Heart right ventricle (tissue), 16 donors: ENCODE data around the gene CRADD. TPM values are rescaled to one million over a fixed set of nuclear protein-coding genes. Genes with fewer than 3 reads are reported as not detected.

Experiments
- ATAC-seq, 8 donors: fragments of 200-7000 bp; cut with Tn5 transposase; one replicate each; pipeline ENCODE4 v1.9.1; 2020; ENCODE audit warnings: mild to moderate bottlenecking in 8 of 8, moderate library complexity in 8 of 8, moderate number of reproducible peaks in 1 of 8
- DNase-seq, 2 donors: peaks; one replicate each; pipeline ENCODE4 v3.0.0-alpha.2; 2020
- H3K27ac ChIP-seq, 10 donors: fragments of 200-600 bp; sonication (generic) in 2 of 10; one replicate each; pipeline versions ENCODE4 v1.5.0 to v1.8.0; 2020 to 2022; ENCODE audit warnings: mild to moderate bottlenecking in 3 of 10
- H3K27me3 ChIP-seq, 7 donors: fragments of 200-600 bp; one replicate each; pipeline ENCODE4 v1.8.0; 2021 to 2022; ENCODE audit warnings: mild to moderate bottlenecking in 2 of 7
- H3K36me3 ChIP-seq, 9 donors: fragments of 200-600 bp; sonication (generic) in 1 of 9; one replicate each; pipeline versions ENCODE4 v1.5.0 to v1.8.0; 2020 to 2022; ENCODE audit warnings: mild to moderate bottlenecking in 2 of 9
- H3K4me1 ChIP-seq, 9 donors: fragments of 200-600 bp; sonication (generic) in 1 of 9; one replicate each; pipeline versions ENCODE4 v1.5.0 to v1.8.0; 2020 to 2022; ENCODE audit warnings: mild to moderate bottlenecking in 4 of 9
- H3K4me3 ChIP-seq, 10 donors: fragments of 200-600 bp; sonication (generic) in 2 of 10; one replicate each; pipeline versions ENCODE4 v1.5.0 to v1.8.0; 2020 to 2022; ENCODE audit warnings: mild to moderate bottlenecking in 7 of 10, moderate library complexity in 2 of 10
- H3K9me3 ChIP-seq, 11 donors: fragments of 200-600 bp in 10 of 11; sonication (generic) in 2 of 11; one replicate each; pipeline versions ENCODE4 v1.5.0 to v1.8.0; 2013 to 2022; ENCODE audit warnings: mild to moderate bottlenecking in 2 of 11, control low read depth in 1 of 11, moderate library complexity in 1 of 11
- WGBS, 2 donors: extraction: QIAGEN DNeasy Blood & Tissue Kit; methylation state at CpG; one replicate each; pipeline ENCODE4 v1.1.7; 2013; ENCODE audit warnings: inconsistent platforms in 1 of 2; 5-methylcytosine and 5-hydroxymethylcytosine counted together
- intact Hi-C, 10 donors: fragments of 100-400 bp; cut with DNase I; formaldehyde crosslinking; loops; one replicate each; pipeline versions ENCODE4 v1.11.1 to v1.14.2; 2022
- polyA plus RNA-seq, 2 donors: library from polyadenylated mRNA; stranded (reverse); fragments of 200-250 nt; gene quantifications; one replicate each; pipeline ENCODE4 v1.2.3, GENCODE V29; 2013
- total RNA-seq, 10 donors: library from RNA; stranded (reverse); fragmentation: NEBNext Ultra II Directional in 3 of 10; extraction: Animal tissue kit (Norgen Biotek cat#: 25700) in 3 of 10; gene quantifications; one replicate each; pipeline versions ENCODE4 v1.2.1 to v1.2.4, GENCODE V29; 2021 to 2023
- TF ChIP-seq, protein P1 (sequence below), 9 donors: fragments of 200-600 bp; sonication (generic) in 2 of 9; IDR thresholded peaks; one replicate each; pipeline versions ENCODE4 v1.5.0 to v1.8.0; 2021 to 2022; ENCODE audit warnings: antibody characterized with exemption in 9 of 9, mild to moderate bottlenecking in 5 of 9, moderate library complexity in 1 of 9
- donor health status: Arrhythmogenic right ventricular cardiomyopathy.
- donor health status: ischemic (EF 13 %, LVEDD 7.1; RV severe dilation, severe dysfunction).
- donor health status: healthy with polysubstance abuse.
- donor health status: DM: no; HTN: yes; CAD: no.
- donor health status: DM: no; HTN: no; CAD: no.
- donor health status: ischemic (EF 25% LVEDD 6.9; RV normal size, moderate dysfunction).
- donor health status: ischemic (EF 25% LVEDD 5.7; RV mildly dilated, moderate dysfunction).
- donor health status: healthy.
- donor health status: DM: yes; HTN: yes; CAD: no.
- donor health status: Ischemic cardiomyopathy.
- donor health status: ischemic (EF 35%, LVEDD 5.7; RV mildly dilated, moderate dysfunction).
- donor health status: nonischemic (EF 11% LVEDD 7.7; RV severe dilation, severe dysfunction).
- donor health status: DM: yes; HTN: yes; CAD: no.
- donor health status: PGD.
- donor health status: ischemic (EF 29% LVEDD 5.4; RV normal size, mild dysfunction).
- donor health status: nonischemic (EF 23%, LVEDD 6.1; RV moderate dilation, normal function).

CRADD gene
- total and polyA plus RNA-seq, 12 donors: 5.0 to 80.1 (median 51.4) TPM

DNA sequence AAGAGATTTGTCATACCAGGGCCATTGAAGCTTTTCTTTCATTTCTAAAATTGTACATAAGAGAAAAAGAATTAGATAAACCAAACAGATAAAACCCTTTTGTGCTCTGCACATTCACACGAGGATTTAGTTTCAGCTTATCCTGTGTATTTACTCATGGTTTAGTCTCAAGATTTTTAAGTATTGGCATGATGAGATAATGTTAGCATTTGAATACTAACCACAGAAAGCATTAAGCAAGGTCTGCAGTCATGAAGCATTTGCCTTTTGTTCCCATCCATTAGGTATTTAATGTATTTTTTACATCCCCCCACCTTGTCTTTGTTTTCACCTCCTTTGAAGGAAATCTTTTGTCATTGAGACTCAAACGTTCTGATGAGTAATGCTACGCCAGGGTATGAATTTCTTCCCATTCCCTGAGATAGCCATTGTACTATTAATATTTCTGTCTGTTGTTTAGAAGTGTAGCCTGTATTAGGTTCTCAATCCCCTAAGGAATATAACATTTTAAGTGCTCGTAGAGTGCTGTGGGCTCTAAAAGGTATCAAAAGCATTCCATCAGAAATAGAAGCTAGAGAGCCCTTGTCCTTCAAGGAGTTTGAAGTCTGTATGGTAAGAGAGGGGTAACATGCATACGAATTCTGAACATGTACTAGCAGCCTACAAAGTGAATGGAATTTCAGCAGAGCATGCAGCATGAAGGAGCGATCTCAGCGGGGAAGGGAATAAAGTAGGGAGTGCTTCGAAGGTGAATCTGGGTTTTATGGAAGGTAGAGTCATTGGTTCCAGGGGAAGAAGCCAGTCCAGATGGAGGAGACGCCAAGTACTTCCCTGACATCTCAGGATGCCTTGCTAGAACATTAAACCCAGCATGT, 22.3 kb downstream of the CRADD start:
- DNase-seq (no peak), ATAC-seq (peak in 3 of 8 donors; percentile 27 to 59 (median 34))
- Histone ChIP-seq H3K9me3 (peaks cover 0 to 5% (median 0%) of the 10 kb centered on the region in 11 donors), H3K27ac (peak overlapping the region in 8 of 10 donors; percentile 3 to 67 (median 46)), H3K4me3 (no peak overlapping the region), H3K36me3 (no peaks in the 10 kb centered on the region), H3K4me1 (peaks cover 4 to 68% (median 58%) of the 10 kb centered on the region in 9 donors), H3K27me3 (no peaks in the 10 kb centered on the region)
- 64 to 65% methylated on average over 9 of the region's 9 CpGs for WGBS, 2 donors
- TF ChIP-seq, protein P1, sequence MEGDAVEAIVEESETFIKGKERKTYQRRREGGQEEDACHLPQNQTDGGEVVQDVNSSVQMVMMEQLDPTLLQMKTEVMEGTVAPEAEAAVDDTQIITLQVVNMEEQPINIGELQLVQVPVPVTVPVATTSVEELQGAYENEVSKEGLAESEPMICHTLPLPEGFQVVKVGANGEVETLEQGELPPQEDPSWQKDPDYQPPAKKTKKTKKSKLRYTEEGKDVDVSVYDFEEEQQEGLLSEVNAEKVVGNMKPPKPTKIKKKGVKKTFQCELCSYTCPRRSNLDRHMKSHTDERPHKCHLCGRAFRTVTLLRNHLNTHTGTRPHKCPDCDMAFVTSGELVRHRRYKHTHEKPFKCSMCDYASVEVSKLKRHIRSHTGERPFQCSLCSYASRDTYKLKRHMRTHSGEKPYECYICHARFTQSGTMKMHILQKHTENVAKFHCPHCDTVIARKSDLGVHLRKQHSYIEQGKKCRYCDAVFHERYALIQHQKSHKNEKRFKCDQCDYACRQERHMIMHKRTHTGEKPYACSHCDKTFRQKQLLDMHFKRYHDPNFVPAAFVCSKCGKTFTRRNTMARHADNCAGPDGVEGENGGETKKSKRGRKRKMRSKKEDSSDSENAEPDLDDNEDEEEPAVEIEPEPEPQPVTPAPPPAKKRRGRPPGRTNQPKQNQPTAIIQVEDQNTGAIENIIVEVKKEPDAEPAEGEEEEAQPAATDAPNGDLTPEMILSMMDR (IDR thresholded peaks at IDR 0.05): no peak
- intact Hi-C loops: no loop called here

DNA sequence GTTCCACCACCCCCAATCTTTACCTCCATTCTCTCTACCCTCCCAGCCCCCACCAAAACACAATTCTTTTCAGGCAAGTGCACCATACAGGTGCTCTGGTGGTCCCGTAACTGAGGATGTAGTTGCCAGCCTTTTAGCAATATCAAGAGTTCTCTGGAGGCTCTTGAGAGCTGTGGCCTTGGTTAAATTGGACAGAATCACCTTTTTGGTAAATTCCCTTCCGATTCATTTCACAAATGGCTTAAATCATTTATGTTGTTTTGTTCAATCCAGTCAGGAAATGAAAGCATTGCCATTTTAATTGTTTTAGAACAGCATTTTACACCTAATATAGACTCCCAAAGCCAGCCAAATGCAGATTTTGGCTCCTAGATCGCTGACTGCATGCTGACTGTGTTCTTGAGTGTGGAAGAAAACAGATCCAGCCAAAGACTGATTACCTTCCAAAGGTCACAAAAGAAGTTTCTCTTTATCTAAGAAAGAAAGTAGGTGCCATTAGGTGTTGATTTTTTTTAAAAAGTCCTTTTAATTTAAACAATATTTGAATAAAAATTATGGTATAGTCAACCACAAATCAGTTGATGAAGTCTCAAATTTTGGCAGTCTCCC, 25.6 kb downstream of the CRADD start:
- TF ChIP-seq, protein P1 (IDR thresholded peaks at IDR 0.05): no peak
- H3K4me3 ChIP-seq: no peak overlapping the region

DNA sequence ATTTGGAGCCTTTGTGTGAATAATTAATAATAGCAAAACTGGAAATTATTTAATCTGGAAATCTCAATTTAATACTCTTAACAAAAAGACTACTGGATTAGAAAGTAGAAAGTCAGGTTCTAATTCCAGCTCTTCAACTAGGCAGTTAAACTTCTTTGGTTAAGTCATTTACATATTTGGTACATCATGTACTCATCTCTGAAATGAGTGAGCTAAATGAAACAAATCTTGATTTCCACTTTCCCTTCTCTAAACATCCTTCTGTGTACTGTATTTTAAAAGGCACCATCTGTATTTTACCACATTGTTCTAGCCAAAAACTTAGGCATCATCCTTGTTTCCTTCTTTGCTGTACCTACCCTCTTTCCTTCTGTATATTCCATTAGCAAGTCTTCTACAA, 26.9 kb downstream of the CRADD start:
- peak in 2 of 8 donors; percentile 19 to 20 for ATAC-seq
- H3K4me3 ChIP-seq: no peak overlapping the region
- H3K27me3 ChIP-seq: no peaks in the 10 kb centered on the region
- TF ChIP-seq, protein P1 (IDR thresholded peaks at IDR 0.05): no peak
- peaks cover 0 to 8% (median 2%) of the 10 kb centered on the region in 11 donors for H3K9me3 ChIP-seq
- DNase-seq: no peak
- intact Hi-C loops: no loop called here
- no peaks in the 10 kb centered on the region for H3K36me3 ChIP-seq
- H3K4me1 ChIP-seq: peaks cover 4 to 76% (median 57%) of the 10 kb centered on the region in 9 donors
- H3K27ac ChIP-seq: peak overlapping the region in 5 of 10 donors; percentile 11 to 46 (median 38)

More for the DNA sequence above, 25.6 kb downstream of the CRADD start:
- intact Hi-C loops: no loop called here
- Histone ChIP-seq H3K9me3 (no peaks in the 10 kb centered on the region), H3K4me1 (peaks cover 4 to 89% (median 67%) of the 10 kb centered on the region in 9 donors), H3K27ac (peak overlapping the region in 5 of 10 donors; percentile 17 to 43 (median 28)), H3K27me3 (no peaks in the 10 kb centered on the region), H3K36me3 (no peaks in the 10 kb centered on the region)
- ATAC-seq: peak in 1 of 8 donors; percentile 45
- no peak for DNase-seq
- WGBS, 2 donors: 69 to 72% methylated on average over 3 of the region's 3 CpGs

DNA sequence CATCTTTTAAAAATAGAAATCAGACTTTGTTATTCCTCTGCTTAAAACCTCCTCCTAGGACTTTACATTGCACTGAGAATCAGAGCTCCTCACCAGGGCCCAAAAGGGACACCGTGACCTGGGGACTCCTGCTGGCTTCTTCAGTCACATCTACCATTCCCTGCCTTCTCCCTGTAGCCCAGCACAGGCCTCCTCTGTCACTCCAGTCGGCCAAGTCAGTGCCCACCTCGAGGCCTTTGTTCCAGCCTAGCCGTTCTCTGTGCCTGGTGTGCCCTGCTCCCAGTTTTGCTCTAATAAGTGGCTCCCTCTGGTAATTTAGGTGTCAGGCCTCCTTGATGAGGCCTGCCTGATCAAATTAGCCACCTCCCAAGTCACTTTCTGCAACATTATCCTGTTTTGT, 27.4 kb downstream of the CRADD start:
- intact Hi-C loops: no loop called here
- peaks cover 0 to 13% (median 7%) of the 10 kb centered on the region in 11 donors for H3K9me3 ChIP-seq
- no peaks in the 10 kb centered on the region for H3K36me3 ChIP-seq
- peak overlapping the region in 5 of 10 donors; percentile 11 to 46 (median 38) for H3K27ac ChIP-seq
- no peak overlapping the region for H3K4me3 ChIP-seq
- peaks cover 4 to 71% (median 52%) of the 10 kb centered on the region in 9 donors for H3K4me1 ChIP-seq
- H3K27me3 ChIP-seq: no peaks in the 10 kb centered on the region
- WGBS, 2 donors: 88 to 91% methylated on average over 4 of the region's 4 CpGs
- TF ChIP-seq, protein P1 (IDR thresholded peaks at IDR 0.05): no peak
- peak in 3 of 8 donors; percentile 25 to 35 (median 27) for ATAC-seq
- no peak for DNase-seq
